ENCODE results near the gene DICER1. TPM values are rescaled to one million over a fixed set of nuclear protein-coding genes. Genes with fewer than 3 reads are reported as not detected.

Gene DICER1
- polyA plus RNA-seq, 3 donors: 26.5 to 38.4 (median 34.7) TPM

DNA sequence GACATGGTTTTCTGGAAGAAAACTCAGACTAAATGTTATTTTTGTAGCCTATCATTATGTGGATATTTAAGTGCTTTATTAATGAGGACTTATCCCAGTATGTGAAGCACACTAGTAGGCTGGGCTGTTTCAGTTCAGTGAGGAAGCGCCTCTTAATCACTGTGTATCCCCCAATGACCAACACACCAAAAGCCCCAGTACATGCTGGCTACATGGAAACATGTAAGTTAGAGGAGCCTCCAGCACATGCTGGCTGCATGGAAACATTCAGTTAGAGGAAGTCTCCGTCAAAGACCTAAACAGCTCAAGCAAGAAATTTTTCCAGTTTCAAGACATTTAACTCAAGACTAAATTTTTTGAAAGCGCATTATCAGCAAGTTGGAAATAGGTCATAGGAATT lies 26.8 kb downstream of the DICER1 start:
- no peak overlapping the region for H3K27ac Mint-ChIP-seq
- H3K79me2 ChIP-seq (ENCODE audit: insufficient read depth, low read length): peaks cover 49% of the 10 kb centered on the region
- no peaks in the 10 kb centered on the region for H3K9me3 Mint-ChIP-seq
- H3K36me3 ChIP-seq (replicated peaks in 1 of 2; ENCODE audit: control insufficient read depth in 1 of 2, insufficient read depth in 2 of 2, low read length in 2 of 2): peaks cover 52 to 77% of the 10 kb centered on the region in 2 donors
- TF ChIP-seq, protein P1, sequence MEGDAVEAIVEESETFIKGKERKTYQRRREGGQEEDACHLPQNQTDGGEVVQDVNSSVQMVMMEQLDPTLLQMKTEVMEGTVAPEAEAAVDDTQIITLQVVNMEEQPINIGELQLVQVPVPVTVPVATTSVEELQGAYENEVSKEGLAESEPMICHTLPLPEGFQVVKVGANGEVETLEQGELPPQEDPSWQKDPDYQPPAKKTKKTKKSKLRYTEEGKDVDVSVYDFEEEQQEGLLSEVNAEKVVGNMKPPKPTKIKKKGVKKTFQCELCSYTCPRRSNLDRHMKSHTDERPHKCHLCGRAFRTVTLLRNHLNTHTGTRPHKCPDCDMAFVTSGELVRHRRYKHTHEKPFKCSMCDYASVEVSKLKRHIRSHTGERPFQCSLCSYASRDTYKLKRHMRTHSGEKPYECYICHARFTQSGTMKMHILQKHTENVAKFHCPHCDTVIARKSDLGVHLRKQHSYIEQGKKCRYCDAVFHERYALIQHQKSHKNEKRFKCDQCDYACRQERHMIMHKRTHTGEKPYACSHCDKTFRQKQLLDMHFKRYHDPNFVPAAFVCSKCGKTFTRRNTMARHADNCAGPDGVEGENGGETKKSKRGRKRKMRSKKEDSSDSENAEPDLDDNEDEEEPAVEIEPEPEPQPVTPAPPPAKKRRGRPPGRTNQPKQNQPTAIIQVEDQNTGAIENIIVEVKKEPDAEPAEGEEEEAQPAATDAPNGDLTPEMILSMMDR (IDR thresholded peaks at IDR 0.05): no peak
- H2AFZ ChIP-seq (ENCODE audit: insufficient read depth, low read depth, low read length, poor library complexity, severe bottlenecking): no peak overlapping the region
- H3K36me3 Mint-ChIP-seq: peaks cover 59 to 71% of the 10 kb centered on the region in 2 donors
- H3K4me2 ChIP-seq (replicated peaks; ENCODE audit: extremely low read depth, low read length, poor library complexity, severe bottlenecking): no peak overlapping the region
- H3K4me1 ChIP-seq (ENCODE audit: control insufficient read depth in 1 of 2, insufficient read depth in 2 of 2, low read length in 2 of 2): no peaks in the 10 kb centered on the region
- no peak for DNase-seq
- peaks cover 63% of the 10 kb centered on the region for H4K20me1 ChIP-seq (ENCODE audit: insufficient read depth, low read length)
- H3K4me3 Mint-ChIP-seq: no peak overlapping the region
- no CpG with 5 or more reads among the region's 3 CpGs for WGBS (ENCODE audit: insufficient coverage)
- no peak overlapping the region for H3K4me3 ChIP-seq (replicated peaks in 1 of 3; ENCODE audit: low read depth in 2 of 3, low read length in 3 of 3)
- no peak overlapping the region for H3K9ac ChIP-seq (ENCODE audit: insufficient read depth, low read length, poor library complexity, severe bottlenecking)
- intact Hi-C loops (cut with micrococcal nuclease): no loop called here
- H3K27me3 Mint-ChIP-seq (ENCODE audit: low read depth in 3 of 3): no peaks in the 10 kb centered on the region
- no peaks in the 10 kb centered on the region for H3K9me3 ChIP-seq (replicated peaks in 1 of 2; ENCODE audit: control insufficient read depth in 1 of 2, insufficient read depth in 1 of 2, low read length in 2 of 2)
- no peak overlapping the region for H3K27ac ChIP-seq (ENCODE audit: low read depth in 1 of 2, low read length in 2 of 2)
- no peaks in the 10 kb centered on the region for H3K27me3 ChIP-seq (ENCODE audit: control insufficient read depth in 2 of 2, insufficient read depth in 2 of 2, low read length in 2 of 2)
- peaks cover 9% of the 10 kb centered on the region for H3K4me1 Mint-ChIP-seq

DNA sequence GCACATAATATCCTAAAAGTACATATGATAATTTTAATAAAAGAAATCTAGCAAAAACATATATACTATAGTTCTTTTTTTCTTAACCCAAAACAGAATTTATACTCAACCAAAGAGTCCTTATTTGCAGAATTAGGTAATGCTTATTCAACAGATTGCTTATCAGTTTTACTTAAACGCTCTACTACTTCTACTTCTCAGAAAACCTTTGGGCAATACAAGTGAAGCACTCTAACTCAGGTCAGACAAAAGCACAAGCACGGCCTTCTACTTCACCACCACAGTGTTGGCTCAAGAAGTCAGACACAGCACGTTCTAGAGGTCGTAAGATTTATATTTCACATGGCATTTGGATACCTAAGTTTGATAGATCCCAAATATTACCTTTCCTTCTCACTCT lies 29.2 kb downstream of the DICER1 start:
- TF ChIP-seq, protein P1 (IDR thresholded peaks at IDR 0.05): no peak
- DNase-seq: no peak
- 93% methylated on average over 4 of the region's 4 CpGs for WGBS (ENCODE audit: insufficient coverage)
- Histone ChIP-seq H3K4me3 (replicated peaks in 1 of 3; ENCODE audit: low read depth in 2 of 3, low read length in 3 of 3) (no peak overlapping the region), H3K36me3 (replicated peaks in 1 of 2; ENCODE audit: control insufficient read depth in 1 of 2, insufficient read depth in 2 of 2, low read length in 2 of 2) (peaks cover 68 to 94% of the 10 kb centered on the region in 2 donors), H3K4me2 (replicated peaks; ENCODE audit: extremely low read depth, low read length, poor library complexity, severe bottlenecking) (no peak overlapping the region), H3K9ac (ENCODE audit: insufficient read depth, low read length, poor library complexity, severe bottlenecking) (no peak overlapping the region), H2AFZ (ENCODE audit: insufficient read depth, low read depth, low read length, poor library complexity, severe bottlenecking) (no peak overlapping the region), H4K20me1 (ENCODE audit: insufficient read depth, low read length) (peaks cover 52% of the 10 kb centered on the region), H3K27me3 (ENCODE audit: control insufficient read depth in 2 of 2, insufficient read depth in 2 of 2, low read length in 2 of 2) (no peaks in the 10 kb centered on the region), H3K79me2 (ENCODE audit: insufficient read depth, low read length) (peaks cover 30% of the 10 kb centered on the region), H3K4me1 (ENCODE audit: control insufficient read depth in 1 of 2, insufficient read depth in 2 of 2, low read length in 2 of 2) (no peaks in the 10 kb centered on the region), H3K9me3 (replicated peaks in 1 of 2; ENCODE audit: control insufficient read depth in 1 of 2, insufficient read depth in 1 of 2, low read length in 2 of 2) (no peaks in the 10 kb centered on the region), H3K27ac (ENCODE audit: low read depth in 1 of 2, low read length in 2 of 2) (no peak overlapping the region)
- Mint-ChIP-seq H3K4me1 (no peaks in the 10 kb centered on the region), H3K27ac (no peak overlapping the region), H3K9me3 (peaks cover 0 to 2% (median 0%) of the 10 kb centered on the region in 7 donors), H3K27me3 (ENCODE audit: low read depth in 3 of 3) (peaks cover 0 to under 1% (median 0%) of the 10 kb centered on the region in 3 donors), H3K36me3 (peaks cover 74 to 85% of the 10 kb centered on the region in 2 donors), H3K4me3 (no peak overlapping the region)
- intact Hi-C loops (cut with micrococcal nuclease): no loop called here

Measured in CD14-positive monocyte (primary cell).